HG02852 (cell line): ENCODE measurements around the gene NKAIN2.

Source experiments
- ATAC-seq: cut with Tn5 transposase; IDR thresholded peaks from one replicate; pipeline ENCODE4 v1.9.1; 2021; ENCODE audit warnings: mild to moderate bottlenecking, moderate library complexity; ENCODE audit not compliant: unreplicated experiment

Gene NKAIN2

DNA sequence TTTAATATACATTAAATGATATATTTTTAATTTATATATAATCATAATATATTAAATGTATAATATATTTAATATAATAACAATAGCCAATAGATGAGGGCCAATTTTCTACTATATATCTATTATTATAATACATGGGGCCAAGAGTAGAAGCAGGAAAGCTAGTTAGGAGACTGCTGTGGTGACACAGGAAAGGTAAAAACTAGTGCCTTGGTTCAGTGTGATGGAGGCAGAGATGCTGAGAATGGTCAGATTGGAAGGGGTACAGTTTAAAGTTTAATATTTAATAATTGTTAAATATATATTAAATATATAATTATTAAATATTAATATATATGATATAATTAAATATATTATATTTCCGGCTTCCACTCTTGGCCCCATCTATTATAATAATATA lies 1055.7 kb downstream of the NKAIN2 start:
- ATAC-seq = no peak

DNA sequence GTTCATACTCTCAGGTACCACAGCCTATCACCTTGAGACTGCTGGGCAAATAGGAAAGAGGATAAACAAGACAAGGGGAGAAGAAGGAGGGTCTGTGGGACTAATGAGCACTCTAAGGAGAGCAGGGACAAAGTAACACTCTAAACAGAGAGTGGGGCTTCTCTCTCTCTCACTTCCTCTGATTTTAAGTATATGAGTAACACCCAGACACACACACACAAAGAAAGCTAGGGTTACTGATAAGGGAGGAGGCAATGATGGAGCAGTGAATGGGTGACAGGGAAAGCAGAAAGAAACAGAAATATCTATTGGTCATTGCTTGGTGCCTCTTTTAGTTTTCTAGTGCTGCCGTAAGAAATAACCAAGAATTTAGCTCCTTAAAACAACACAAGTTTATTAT lies 1062.4 kb downstream of the NKAIN2 start:
- no peak for ATAC-seq

DNA sequence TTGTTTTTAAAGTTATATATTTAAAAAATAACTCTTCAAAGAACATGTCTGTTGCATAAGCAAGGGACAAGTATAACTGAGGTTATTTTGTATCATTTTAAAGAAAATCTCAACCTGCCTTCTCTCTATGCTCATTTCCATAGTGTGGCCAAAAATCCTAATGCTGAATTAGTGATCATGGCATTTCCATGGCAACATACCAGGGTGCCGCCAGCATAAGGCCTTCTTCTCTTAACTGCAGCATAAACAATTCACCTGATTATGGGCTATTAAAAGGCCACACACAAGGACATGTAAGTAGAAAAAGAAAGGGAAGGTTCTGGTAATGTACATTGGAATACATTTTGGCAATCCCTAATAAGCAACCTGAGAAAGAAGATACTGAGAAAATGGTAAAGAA lies 1063.5 kb downstream of the NKAIN2 start:
- ATAC-seq = no peak

DNA sequence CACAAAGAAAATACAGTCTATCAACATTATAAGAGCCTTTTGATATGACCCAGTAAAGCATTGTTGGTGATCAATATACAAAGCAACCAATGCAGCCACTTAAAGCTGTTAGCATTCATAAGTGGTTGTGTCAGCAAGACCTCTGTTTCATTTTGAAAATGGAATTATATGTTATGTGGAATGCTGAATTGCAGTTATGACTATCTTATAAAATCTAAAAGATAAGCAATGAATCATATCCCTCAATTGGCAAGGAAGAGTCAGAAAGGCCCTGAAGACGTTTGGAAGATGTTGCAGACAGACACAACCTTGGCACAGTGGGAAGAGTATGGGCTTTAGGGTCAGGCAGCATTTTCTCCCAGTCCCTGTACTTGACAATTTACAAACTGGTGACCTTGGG lies 1064.8 kb downstream of the NKAIN2 start:
- no peak for ATAC-seq

DNA sequence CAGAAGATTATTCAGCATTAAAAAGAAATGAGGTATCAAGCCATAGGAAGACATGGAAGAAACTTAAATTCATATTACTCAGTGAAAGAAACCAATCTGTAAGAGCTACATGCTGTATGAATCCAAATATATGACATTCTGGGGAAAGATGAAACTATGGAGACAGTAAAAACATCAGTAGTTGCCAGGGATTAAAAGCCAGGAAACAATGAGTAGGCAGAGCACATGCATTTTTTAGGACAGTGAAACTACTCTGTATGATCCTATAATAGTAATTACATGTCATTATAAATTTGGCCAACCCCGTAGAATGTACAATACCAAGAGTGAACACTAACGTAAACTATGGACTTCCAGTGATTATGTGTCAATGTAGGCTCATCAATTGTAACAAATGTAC lies 1065.8 kb downstream of the NKAIN2 start:
- no peak for ATAC-seq

DNA sequence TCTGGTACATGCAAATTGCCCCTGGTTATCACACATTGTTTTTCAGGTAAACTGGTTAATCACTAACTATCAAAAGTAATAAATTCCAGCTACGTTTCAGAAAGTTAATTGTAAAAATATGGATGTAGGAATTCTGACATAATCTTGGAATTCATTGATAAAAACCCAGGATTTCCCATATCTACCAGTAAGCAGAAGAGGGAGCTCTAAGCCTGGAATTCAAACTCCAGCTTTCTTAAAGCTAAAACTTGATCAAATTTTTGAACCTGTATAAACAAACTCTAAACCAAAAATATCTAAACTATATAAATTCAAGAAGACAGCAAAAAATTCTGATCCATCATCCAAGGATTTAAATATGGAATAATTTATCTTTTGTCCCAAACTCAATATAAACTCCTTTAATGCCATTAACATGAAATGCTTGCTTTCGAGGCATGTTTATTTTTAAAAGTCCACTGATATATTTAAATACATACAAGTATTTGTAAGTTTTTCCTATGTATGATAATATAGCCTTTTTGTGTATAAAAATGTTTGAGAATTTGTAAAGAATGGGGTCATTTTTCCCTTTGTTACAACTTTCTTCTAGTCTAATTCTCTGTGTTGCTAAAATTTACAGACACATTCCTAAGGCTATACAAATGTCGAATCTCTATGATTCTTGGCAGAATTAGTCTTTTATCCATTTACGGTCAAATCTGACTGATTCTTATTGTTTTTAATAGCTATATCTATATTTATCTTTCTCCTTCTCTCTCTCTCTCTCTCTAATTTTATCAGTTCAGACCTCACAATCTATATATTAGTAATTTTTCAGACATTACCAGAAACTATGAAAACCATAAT lies 1067.2 kb downstream of the NKAIN2 start:
- ATAC-seq = no peak

DNA sequence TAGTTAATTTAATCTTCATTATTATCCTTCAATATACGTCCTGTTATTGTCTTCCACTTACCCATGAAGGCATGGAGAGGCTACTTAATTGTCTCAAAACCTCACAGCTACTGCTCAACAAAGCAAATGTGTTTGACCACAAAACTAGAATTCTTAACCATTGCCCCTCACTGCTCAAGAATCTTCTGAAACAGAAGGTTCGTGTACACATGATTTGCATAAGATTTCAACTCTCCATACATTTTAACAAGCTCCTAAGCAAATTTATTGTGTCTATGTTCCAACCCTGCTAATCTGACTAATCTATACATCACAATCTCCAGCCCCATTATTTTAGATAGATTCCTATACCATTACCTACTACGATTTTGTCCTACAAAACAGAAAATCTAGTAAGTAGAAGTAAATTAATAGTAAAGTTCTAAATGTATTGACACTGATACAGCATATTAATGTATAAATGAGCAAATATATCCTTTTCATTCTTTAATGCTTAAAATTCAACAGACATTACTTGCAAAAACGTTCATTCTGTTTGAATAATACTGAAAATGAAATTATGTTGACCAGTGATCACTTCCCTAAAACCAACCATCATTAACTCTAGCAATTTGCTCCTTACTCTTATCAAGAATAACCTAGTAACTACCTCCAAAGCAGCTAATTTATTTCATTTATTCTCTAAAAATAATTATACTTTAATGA lies 1068.8 kb downstream of the NKAIN2 start:
- ATAC-seq = peak; percentile 57

DNA sequence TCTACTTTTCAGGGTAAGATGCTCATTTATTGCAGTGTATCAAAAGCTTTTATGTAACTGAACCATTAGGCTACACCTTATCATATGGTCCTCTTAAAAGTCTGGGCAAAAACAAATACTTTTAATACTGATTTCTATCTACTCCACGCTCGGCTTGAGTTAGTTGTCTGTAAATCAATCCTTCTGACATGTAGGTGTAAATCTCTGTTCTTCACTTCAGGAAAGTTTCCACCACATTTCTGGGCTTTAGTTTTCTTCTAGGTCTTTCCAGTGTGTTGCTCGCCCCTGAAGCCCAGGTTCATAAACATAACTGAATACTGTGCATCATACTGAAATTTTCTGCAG lies 1069.4 kb downstream of the NKAIN2 start:
- no peak for ATAC-seq
